H1 (cell line): Measurements from ENCODE around the gene TMEM229B.

Source experiments
- GABPA ChIP-seq: IDR thresholded peaks from 2 replicates; pipeline ENCODE4 v1.6.1; 2011; ENCODE audit warnings: mild to moderate bottlenecking, low read length, moderate library complexity, borderline replicate concordance; ENCODE audit not compliant: insufficient read depth
- POLR2A ChIP-seq, 2 experiments: IDR thresholded peaks; 1 replicate in 1 of 2; 2 replicates in 1 of 2; pipeline ENCODE4 v1.6.1; 2011; ENCODE audit warnings: low read depth in 2 of 2, low read length in 2 of 2, mild to moderate bottlenecking in 2 of 2; ENCODE audit errors: control extremely low read depth in 1 of 2
- RBBP5 ChIP-seq: IDR thresholded peaks from 2 replicates; pipeline ENCODE4 v1.7.1; 2012; ENCODE audit warnings: low read depth, mild to moderate bottlenecking, inconsistent platforms, low read length, moderate library complexity, borderline replicate concordance

DNA sequence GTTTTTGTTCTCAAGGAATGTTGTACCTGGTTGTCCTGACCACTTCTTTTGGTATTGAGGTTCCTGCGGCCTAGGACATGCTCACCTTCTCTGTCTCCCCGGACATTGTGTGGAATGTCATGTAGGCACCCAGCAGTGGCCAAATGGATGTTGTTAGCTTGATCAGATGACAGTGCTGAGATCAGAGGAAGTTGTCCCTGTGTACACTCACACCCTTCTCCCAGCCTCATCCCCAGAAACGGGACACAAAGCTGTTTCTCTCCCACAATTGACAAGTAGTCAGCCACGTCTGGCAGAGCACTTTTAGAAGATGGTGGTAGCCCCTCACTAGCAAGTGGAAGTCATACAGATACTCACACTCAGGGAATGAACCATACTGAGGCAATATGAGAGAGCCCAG lies 47.6 kb upstream of the TMEM229B start:
- TF ChIP-seq RBBP5 (no peak), GABPA (no peak), POLR2A (IDR thresholded peaks at IDR 0.05; ENCODE audit: control extremely low read depth in 1 of 2, low read depth in 2 of 2, low read length in 2 of 2) (no peak)
